ENCODE measurements around the gene NNMT. TPM values are rescaled to one million over a fixed set of nuclear protein-coding genes. Genes with fewer than 3 reads are reported as not detected.
A peak's percentile ranks its signal among the peaks of the same experiment; 100 is the strongest.

NNMT gene
- total RNA-seq, 1 donor from 2014 or later: 79.5 TPM

DNA sequence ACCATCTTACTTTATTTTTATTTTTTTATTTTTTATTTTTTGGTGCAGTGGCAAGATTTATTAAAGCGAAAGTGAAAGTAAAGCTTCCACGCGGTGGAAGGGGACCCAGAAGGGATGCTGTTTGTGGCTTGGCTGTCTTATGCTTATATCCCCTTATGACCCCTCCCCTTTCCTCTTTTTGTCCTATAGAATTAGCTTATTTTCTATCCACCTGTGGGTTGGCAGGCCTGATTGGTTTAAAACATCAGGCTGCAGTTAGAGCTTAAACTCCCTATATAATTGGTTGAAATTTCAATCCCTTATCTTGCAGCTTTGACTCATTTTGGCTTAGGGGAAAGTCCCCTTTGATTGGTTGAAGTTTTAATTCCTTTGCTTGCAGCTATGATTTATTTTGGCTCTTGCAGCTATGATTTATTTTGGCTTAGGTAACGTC is 50.5 kb downstream of the NNMT start:
- no peak for TF ChIP-seq CTCF (IDR thresholded peaks at IDR 0.05)
- no peak for DNase-seq (ENCODE audit: extremely low spot score, unreplicated experiment)
- H3K4me1 Mint-ChIP-seq (ENCODE audit: unreplicated experiment): no peaks in the 10 kb centered on the region
- H3K36me3 Mint-ChIP-seq (ENCODE audit: unreplicated experiment): no peaks in the 10 kb centered on the region
- H3K9me3 Mint-ChIP-seq (ENCODE audit: unreplicated experiment): no peaks in the 10 kb centered on the region
- H3K27ac Mint-ChIP-seq (ENCODE audit: unreplicated experiment): no peak overlapping the region
- no peak overlapping the region for H3K4me3 Mint-ChIP-seq (ENCODE audit: unreplicated experiment)
- no peaks in the 10 kb centered on the region for H3K27me3 Mint-ChIP-seq (ENCODE audit: unreplicated experiment)

- no peak overlapping the region for H3K4me3 Mint-ChIP-seq (ENCODE audit: unreplicated experiment)
- H3K36me3 Mint-ChIP-seq (ENCODE audit: unreplicated experiment): no peaks in the 10 kb centered on the region
- TF ChIP-seq CTCF (IDR thresholded peaks at IDR 0.05): peak; percentile 70
- H3K27me3 Mint-ChIP-seq (ENCODE audit: unreplicated experiment): no peaks in the 10 kb centered on the region
- no peak overlapping the region for H3K27ac Mint-ChIP-seq (ENCODE audit: unreplicated experiment)
- no peaks in the 10 kb centered on the region for H3K9me3 Mint-ChIP-seq (ENCODE audit: unreplicated experiment)
- H3K4me1 Mint-ChIP-seq (ENCODE audit: unreplicated experiment): peaks cover 2% of the 10 kb centered on the region
- DNase-seq (ENCODE audit: extremely low spot score, unreplicated experiment): no peak
Observed at GRCh38 chr11:114348200-114349191, 52.3 kb downstream of the NNMT start.

DNA sequence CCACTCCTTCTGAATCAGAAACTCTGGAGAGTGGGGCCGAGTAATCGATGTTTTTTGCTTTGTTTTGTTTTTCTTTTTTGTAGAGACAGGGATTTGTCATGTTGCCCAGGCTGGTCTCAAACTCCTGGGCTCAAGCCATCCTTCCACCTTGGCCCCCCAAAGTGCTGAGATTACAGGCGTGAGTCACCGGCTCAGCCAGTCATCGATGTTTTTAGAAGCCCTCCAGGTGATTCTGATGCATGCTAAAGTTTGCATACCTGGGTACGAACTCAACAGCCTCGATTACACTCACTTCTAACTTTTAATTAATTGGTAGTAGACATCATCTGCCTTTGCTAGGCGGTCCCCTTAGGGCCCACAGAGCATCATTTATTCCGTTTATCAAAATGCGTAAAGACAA is 53.8 kb downstream of the NNMT start:
- TF ChIP-seq CTCF (IDR thresholded peaks at IDR 0.05): no peak
- Mint-ChIP-seq H3K27me3 (ENCODE audit: unreplicated experiment) (no peaks in the 10 kb centered on the region), H3K4me3 (ENCODE audit: unreplicated experiment) (no peak overlapping the region), H3K4me1 (ENCODE audit: unreplicated experiment) (peaks cover 12% of the 10 kb centered on the region), H3K36me3 (ENCODE audit: unreplicated experiment) (no peaks in the 10 kb centered on the region), H3K9me3 (ENCODE audit: unreplicated experiment) (no peaks in the 10 kb centered on the region), H3K27ac (ENCODE audit: unreplicated experiment) (no peak overlapping the region)
- DNase-seq (ENCODE audit: extremely low spot score, unreplicated experiment): no peak

DNA sequence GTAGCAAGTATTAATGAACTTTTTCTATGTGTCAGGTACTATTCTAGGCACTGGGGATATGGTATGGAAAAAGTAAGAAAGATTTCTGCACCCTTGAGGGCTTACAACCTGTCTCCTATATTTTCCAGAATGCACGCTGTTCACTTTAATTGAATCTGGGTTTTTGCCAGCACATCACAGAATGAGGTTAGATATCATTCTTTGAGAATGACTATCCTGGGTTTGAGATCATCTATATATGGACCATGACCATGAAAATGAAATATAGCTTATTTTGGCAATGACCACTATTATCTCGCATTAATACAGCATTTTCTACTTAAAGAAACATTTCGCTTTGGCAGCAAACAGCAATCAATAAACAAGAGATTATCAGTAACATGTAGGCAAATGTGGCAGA is 57.2 kb downstream of the NNMT start:
- H3K9me3 Mint-ChIP-seq (ENCODE audit: unreplicated experiment): no peaks in the 10 kb centered on the region
- H3K27me3 Mint-ChIP-seq (ENCODE audit: unreplicated experiment): no peaks in the 10 kb centered on the region
- no peak overlapping the region for H3K4me3 Mint-ChIP-seq (ENCODE audit: unreplicated experiment)
- no peak for DNase-seq (ENCODE audit: extremely low spot score, unreplicated experiment)
- H3K4me1 Mint-ChIP-seq (ENCODE audit: unreplicated experiment): peaks cover 14% of the 10 kb centered on the region
- no peaks in the 10 kb centered on the region for H3K36me3 Mint-ChIP-seq (ENCODE audit: unreplicated experiment)
- no peak for TF ChIP-seq CTCF (IDR thresholded peaks at IDR 0.05)
- H3K27ac Mint-ChIP-seq (ENCODE audit: unreplicated experiment): peak overlapping the region; percentile 1

GRCh38 chr11:114354076-114354475 is 57.9 kb downstream of the NNMT start:
- no peaks in the 10 kb centered on the region for H3K9me3 Mint-ChIP-seq (ENCODE audit: unreplicated experiment)
- DNase-seq (ENCODE audit: extremely low spot score, unreplicated experiment): no peak
- no peak for TF ChIP-seq CTCF (IDR thresholded peaks at IDR 0.05)
- H3K27me3 Mint-ChIP-seq (ENCODE audit: unreplicated experiment): no peaks in the 10 kb centered on the region
- peaks cover 18% of the 10 kb centered on the region for H3K4me1 Mint-ChIP-seq (ENCODE audit: unreplicated experiment)
- no peak overlapping the region for H3K4me3 Mint-ChIP-seq (ENCODE audit: unreplicated experiment)
- H3K36me3 Mint-ChIP-seq (ENCODE audit: unreplicated experiment): no peaks in the 10 kb centered on the region
- H3K27ac Mint-ChIP-seq (ENCODE audit: unreplicated experiment): peak overlapping the region; percentile 12
